ENCODE data around the gene MAP3K12.

DNA sequence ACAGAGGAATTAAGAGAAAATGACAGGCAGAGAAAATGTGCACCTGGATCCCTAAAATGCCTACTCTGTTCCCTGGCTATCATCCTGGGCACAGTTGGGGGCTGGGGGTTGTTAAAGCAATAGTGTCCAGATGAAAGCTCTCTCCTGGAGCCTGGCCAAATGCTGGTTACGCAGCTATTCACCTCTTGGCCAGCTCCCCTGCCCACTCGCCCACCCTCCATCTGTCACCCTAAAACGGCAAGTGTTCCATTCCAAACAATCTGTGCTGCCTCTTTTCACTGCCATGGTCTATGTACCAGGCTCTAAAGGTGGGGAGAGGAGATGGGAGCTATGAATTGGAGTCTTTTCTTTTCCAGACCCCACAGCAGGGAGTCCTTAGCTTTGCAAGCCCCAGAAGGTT lies 32.8 kb upstream of the MAP3K12 start:
- TF ChIP-seq POLR2A (IDR thresholded peaks at IDR 0.05) (no peak), POLR2AphosphoS5 (IDR thresholded peaks at IDR 0.05; ENCODE audit: insufficient read depth in 1 of 2, low read depth in 1 of 2) (no peak)
- TF ChIP-seq, protein P1, sequence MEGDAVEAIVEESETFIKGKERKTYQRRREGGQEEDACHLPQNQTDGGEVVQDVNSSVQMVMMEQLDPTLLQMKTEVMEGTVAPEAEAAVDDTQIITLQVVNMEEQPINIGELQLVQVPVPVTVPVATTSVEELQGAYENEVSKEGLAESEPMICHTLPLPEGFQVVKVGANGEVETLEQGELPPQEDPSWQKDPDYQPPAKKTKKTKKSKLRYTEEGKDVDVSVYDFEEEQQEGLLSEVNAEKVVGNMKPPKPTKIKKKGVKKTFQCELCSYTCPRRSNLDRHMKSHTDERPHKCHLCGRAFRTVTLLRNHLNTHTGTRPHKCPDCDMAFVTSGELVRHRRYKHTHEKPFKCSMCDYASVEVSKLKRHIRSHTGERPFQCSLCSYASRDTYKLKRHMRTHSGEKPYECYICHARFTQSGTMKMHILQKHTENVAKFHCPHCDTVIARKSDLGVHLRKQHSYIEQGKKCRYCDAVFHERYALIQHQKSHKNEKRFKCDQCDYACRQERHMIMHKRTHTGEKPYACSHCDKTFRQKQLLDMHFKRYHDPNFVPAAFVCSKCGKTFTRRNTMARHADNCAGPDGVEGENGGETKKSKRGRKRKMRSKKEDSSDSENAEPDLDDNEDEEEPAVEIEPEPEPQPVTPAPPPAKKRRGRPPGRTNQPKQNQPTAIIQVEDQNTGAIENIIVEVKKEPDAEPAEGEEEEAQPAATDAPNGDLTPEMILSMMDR (IDR thresholded peaks at IDR 0.05), result no peak

Data from vagina (tissue), 2 donors.